SJCRH30 (cell line): ENCODE measurements around the gene NRP1. TPM values are rescaled to one million over a fixed set of nuclear protein-coding genes. Genes with fewer than 3 reads are reported as not detected.

Source experiments
- DNase-seq, 2 experiments: peaks; one replicate each; pipeline ENCODE4 v3.0.0-alpha.2; 2015 to 2020
- H3K27ac ChIP-seq: fragments of 250-450 bp; sonication (Bioruptor Pico); 2 replicates; pipeline ENCODE4 v1.5.1; 2020; ENCODE audit warnings: mild to moderate bottlenecking, moderate library complexity
- H3K27me3 ChIP-seq: fragments of 250-450 bp; sonication (Bioruptor Pico); 2 replicates; pipeline ENCODE4 v1.5.1; 2020; ENCODE audit warnings: mild to moderate bottlenecking, moderate library complexity
- H3K36me3 ChIP-seq: fragments of 250-450 bp; sonication (Bioruptor Pico); 2 replicates; pipeline ENCODE4 v1.5.1; 2020; ENCODE audit warnings: mild to moderate bottlenecking, moderate library complexity
- H3K4me1 ChIP-seq: fragments of 250-450 bp; sonication (Bioruptor Pico); 2 replicates; pipeline ENCODE4 v1.5.1; 2020; ENCODE audit warnings: mild to moderate bottlenecking, moderate library complexity
- H3K4me3 ChIP-seq: fragments of 250-450 bp; sonication (Bioruptor Pico); 2 replicates; pipeline ENCODE4 v1.5.1; 2020; ENCODE audit warnings: mild to moderate bottlenecking, moderate library complexity
- H3K9me3 ChIP-seq: fragments of 250-450 bp; sonication (Bioruptor Pico); replicated peaks from 2 replicates; pipeline ENCODE4 v1.5.1; 2020; ENCODE audit warnings: mild to moderate bottlenecking, moderate library complexity
- total RNA-seq: library from RNA; depleted of rRNA; stranded (reverse); fragments of >200 nt; shearing (Covaris generic); gene quantifications from 2 replicates; pipeline ENCODE4 v1.2.3, GENCODE V29; 2014

NRP1 gene
- total RNA-seq, 1 experiment from 2014 or later: 21.2 TPM

GRCh38 chr10:33164060-33164709, 170.3 kb downstream of the NRP1 start:
- Histone ChIP-seq H3K27ac (peak overlapping the region; percentile 56), H3K9me3 (no peaks in the 10 kb centered on the region), H3K36me3 (no peaks in the 10 kb centered on the region), H3K4me3 (peak overlapping the region; percentile 1; the same call in 1 of the 2 replicates), H3K27me3 (no peaks in the 10 kb centered on the region), H3K4me1 (peaks cover 13% of the 10 kb centered on the region)
- peak; percentile 35 to 69 for DNase-seq

GRCh38 chr10:33162248-33162575, 172.3 kb downstream of the NRP1 start:
- Histone ChIP-seq H3K27me3 (no peaks in the 10 kb centered on the region), H3K36me3 (no peaks in the 10 kb centered on the region), H3K27ac (no peak overlapping the region), H3K4me1 (peaks cover 13% of the 10 kb centered on the region), H3K4me3 (no peak overlapping the region), H3K9me3 (no peaks in the 10 kb centered on the region)
- no peak for DNase-seq

- Histone ChIP-seq H3K27ac (no peak overlapping the region), H3K9me3 (no peaks in the 10 kb centered on the region), H3K27me3 (no peaks in the 10 kb centered on the region), H3K36me3 (no peaks in the 10 kb centered on the region), H3K4me3 (no peak overlapping the region), H3K4me1 (peaks cover 13% of the 10 kb centered on the region)
- no peak for DNase-seq
Observed at GRCh38 chr10:33161550-33162247, 172.8 kb downstream of the NRP1 start.

GRCh38 chr10:33160151-33160550, 174.3 kb downstream of the NRP1 start:
- H3K27ac ChIP-seq: no peak overlapping the region
- H3K4me1 ChIP-seq: peaks cover 22% of the 10 kb centered on the region
- H3K9me3 ChIP-seq: no peaks in the 10 kb centered on the region
- no peak overlapping the region for H3K4me3 ChIP-seq
- no peaks in the 10 kb centered on the region for H3K27me3 ChIP-seq
- DNase-seq: no peak
- no peaks in the 10 kb centered on the region for H3K36me3 ChIP-seq

- Histone ChIP-seq H3K4me1 (peaks cover 9% of the 10 kb centered on the region), H3K9me3 (no peaks in the 10 kb centered on the region; the same call in 1 of the 2 replicates), H3K36me3 (no peaks in the 10 kb centered on the region), H3K27me3 (no peaks in the 10 kb centered on the region), H3K4me3 (no peak overlapping the region), H3K27ac (no peak overlapping the region)
- DNase-seq: no peak
Observed at GRCh38 chr10:33157103-33157502, 177.4 kb downstream of the NRP1 start.

GRCh38 chr10:33155720-33156638, 178.5 kb downstream of the NRP1 start:
- DNase-seq: peak; percentile 20 to 54
- Histone ChIP-seq H3K27ac (no peak overlapping the region), H3K4me3 (no peak overlapping the region)

GRCh38 chr10:33154590-33154989, 179.9 kb downstream of the NRP1 start:
- DNase-seq: no peak
- no peak overlapping the region for H3K4me3 ChIP-seq
- no peaks in the 10 kb centered on the region for H3K36me3 ChIP-seq
- H3K27me3 ChIP-seq: no peaks in the 10 kb centered on the region
- peaks cover 9% of the 10 kb centered on the region for H3K4me1 ChIP-seq
- no peak overlapping the region for H3K27ac ChIP-seq
- H3K9me3 ChIP-seq: no peaks in the 10 kb centered on the region; the same call in 1 of the 2 replicates

More at GRCh38 chr10:33155720-33156638, 178.5 kb downstream of the NRP1 start:
- H3K36me3 ChIP-seq: no peaks in the 10 kb centered on the region
- no peaks in the 10 kb centered on the region for H3K27me3 ChIP-seq
- peaks cover 9% of the 10 kb centered on the region for H3K4me1 ChIP-seq
- H3K9me3 ChIP-seq: no peaks in the 10 kb centered on the region; the same call in 1 of the 2 replicates

- DNase-seq: no peak
- H3K36me3 ChIP-seq: no peaks in the 10 kb centered on the region
- H3K27me3 ChIP-seq: no peaks in the 10 kb centered on the region
Observed at GRCh38 chr10:33153968-33154327, 180.5 kb downstream of the NRP1 start.

GRCh38 chr10:33153251-33153967, 181.1 kb downstream of the NRP1 start:
- no peak overlapping the region for H3K27ac ChIP-seq
- H3K27me3 ChIP-seq: no peaks in the 10 kb centered on the region
- DNase-seq: no peak
- no peak overlapping the region for H3K4me3 ChIP-seq
- no peaks in the 10 kb centered on the region for H3K36me3 ChIP-seq
- no peaks in the 10 kb centered on the region; the same call in 1 of the 2 replicates for H3K9me3 ChIP-seq
- peaks cover 9% of the 10 kb centered on the region for H3K4me1 ChIP-seq

More at GRCh38 chr10:33153968-33154327, 180.5 kb downstream of the NRP1 start:
- Histone ChIP-seq H3K9me3 (no peaks in the 10 kb centered on the region; the same call in 1 of the 2 replicates), H3K4me1 (peaks cover 9% of the 10 kb centered on the region), H3K27ac (no peak overlapping the region), H3K4me3 (no peak overlapping the region)

GRCh38 chr10:33152750-33153149, 181.7 kb downstream of the NRP1 start:
- no peaks in the 10 kb centered on the region for H3K36me3 ChIP-seq
- H3K9me3 ChIP-seq: no peaks in the 10 kb centered on the region; the same call in 1 of the 2 replicates
- no peak for DNase-seq
- H3K27ac ChIP-seq: no peak overlapping the region
- no peaks in the 10 kb centered on the region for H3K27me3 ChIP-seq
- no peak overlapping the region for H3K4me3 ChIP-seq
- peaks cover 9% of the 10 kb centered on the region for H3K4me1 ChIP-seq

- no peak overlapping the region for H3K4me3 ChIP-seq
Observed at GRCh38 chr10:33152146-33152545, 182.3 kb downstream of the NRP1 start.

GRCh38 chr10:33151344-33151864, 183.1 kb downstream of the NRP1 start:
- no peak for DNase-seq
- Histone ChIP-seq H3K4me3 (no peak overlapping the region), H3K27me3 (no peaks in the 10 kb centered on the region), H3K4me1 (peaks cover 9% of the 10 kb centered on the region), H3K36me3 (no peaks in the 10 kb centered on the region), H3K9me3 (no peaks in the 10 kb centered on the region; the same call in 1 of the 2 replicates), H3K27ac (no peak overlapping the region)

More at GRCh38 chr10:33152146-33152545, 182.3 kb downstream of the NRP1 start:
- Histone ChIP-seq H3K27ac (no peak overlapping the region), H3K36me3 (no peaks in the 10 kb centered on the region), H3K4me1 (peaks cover 9% of the 10 kb centered on the region), H3K27me3 (no peaks in the 10 kb centered on the region), H3K9me3 (no peaks in the 10 kb centered on the region; the same call in 1 of the 2 replicates)
- DNase-seq: no peak

GRCh38 chr10:33150889-33151288, 183.6 kb downstream of the NRP1 start:
- DNase-seq: no peak
- Histone ChIP-seq H3K27me3 (no peaks in the 10 kb centered on the region), H3K36me3 (no peaks in the 10 kb centered on the region), H3K27ac (no peak overlapping the region), H3K4me1 (peaks cover 10% of the 10 kb centered on the region), H3K9me3 (no peaks in the 10 kb centered on the region; the same call in 1 of the 2 replicates), H3K4me3 (no peak overlapping the region)

- no peaks in the 10 kb centered on the region for H3K27me3 ChIP-seq
Observed at GRCh38 chr10:33150146-33150545, 184.3 kb downstream of the NRP1 start.

More at GRCh38 chr10:33150146-33150545, 184.3 kb downstream of the NRP1 start:
- H3K4me3 ChIP-seq: no peak overlapping the region
- H3K27ac ChIP-seq: no peak overlapping the region
- H3K36me3 ChIP-seq: no peaks in the 10 kb centered on the region
- no peaks in the 10 kb centered on the region; the same call in 1 of the 2 replicates for H3K9me3 ChIP-seq
- peaks cover 11% of the 10 kb centered on the region for H3K4me1 ChIP-seq
- DNase-seq: no peak
